ENCODE results near the gene GRHL1.

DNA sequence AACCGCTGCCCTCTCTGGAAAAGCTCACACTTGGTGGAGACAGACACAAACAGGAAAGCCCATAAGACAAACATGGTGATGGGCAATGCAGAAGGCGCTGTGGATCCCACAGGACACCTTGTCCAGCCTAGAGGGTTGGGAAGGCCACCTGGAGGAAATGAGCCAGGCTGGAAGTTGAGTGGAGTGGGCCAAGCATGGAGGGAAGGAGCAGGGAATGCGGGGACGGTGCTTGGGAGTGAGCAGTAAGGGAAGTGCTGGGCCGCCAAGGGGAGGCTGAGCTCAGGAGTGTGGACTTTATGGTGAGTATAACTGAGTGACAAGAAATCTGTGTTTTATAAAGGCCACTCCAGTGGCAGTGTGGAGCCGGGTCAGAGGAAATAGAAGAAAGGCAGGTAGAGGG, 2.8 kb upstream of the GRHL1 start:
- TF ChIP-seq SP2 (IDR thresholded peaks at IDR 0.05; ENCODE audit: low read length), result no peak
- no peak for TF ChIP-seq ZNF274 (IDR thresholded peaks at IDR 0.05; ENCODE audit: borderline replicate concordance, extremely low read depth, low read length)
- no peak for TF ChIP-seq CTCF (IDR thresholded peaks at IDR 0.05; ENCODE audit: control extremely low read depth in 1 of 3, insufficient read depth in 1 of 3, low read depth in 1 of 3, low read length in 3 of 3)
- TF ChIP-seq EZH2 (IDR thresholded peaks at IDR 0.05; ENCODE audit: low read depth, low read length, severe bottlenecking), result no peak
- no peak for TF ChIP-seq MAX (IDR thresholded peaks at IDR 0.05)
- no peak for TF ChIP-seq POLR2A (IDR thresholded peaks at IDR 0.05; ENCODE audit: control extremely low read depth in 1 of 2, low read depth in 2 of 2, low read length in 2 of 2)
- no peak for TF ChIP-seq YY1 (IDR thresholded peaks at IDR 0.05; ENCODE audit: low read depth, low read length)
- TF ChIP-seq TAF1 (IDR thresholded peaks at IDR 0.05; ENCODE audit: low read depth, low read length), result no peak
- TF ChIP-seq TBP (IDR thresholded peaks at IDR 0.05; ENCODE audit: low read depth, low read length), result no peak
- TF ChIP-seq CEBPB (IDR thresholded peaks at IDR 0.05; ENCODE audit: low read depth, low read length), result no peak

All from H1 (cell line).